Stimulated activated CD8-positive, alpha-beta memory T cell treated with anti-CD3 and anti-CD28 coated beads, Interleukin-7, amount 100 ng/mL, for 24 hours (primary cell): Measurements from ENCODE around the gene KIR2DL1.
"Not testable (repeated sequence)": the region's sequence is repeated elsewhere in the genome, so short reads cannot be mapped to it uniquely, and the experiment has no call there.

Source experiments
- DNase-seq: peaks from one replicate; pipeline ENCODE4 v3.0.0-alpha.2; 2020; ENCODE audit warnings: low read depth

The KIR2DL1 gene

DNA sequence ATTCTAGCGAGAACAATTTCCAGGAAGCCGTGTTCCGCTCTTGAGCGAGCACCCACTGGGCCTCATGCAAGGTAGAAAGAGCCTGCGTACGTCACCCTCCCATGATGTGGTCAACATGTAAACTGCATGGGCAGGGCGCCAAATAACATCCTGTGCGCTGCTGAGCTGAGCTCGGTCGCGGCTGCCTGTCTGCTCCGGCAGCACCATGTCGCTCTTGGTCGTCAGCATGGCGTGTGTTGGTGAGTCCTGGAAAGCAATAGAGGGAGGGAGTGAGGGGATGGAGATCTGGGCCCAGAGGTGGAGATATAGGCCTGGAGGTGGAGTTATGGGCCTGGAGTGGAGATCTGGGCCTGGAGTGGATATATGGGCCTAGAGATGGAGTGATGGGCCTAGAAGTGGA lies at the start of gene KIR2DL1:
Gene KIR2DL1, plus strand, starts transcription at position 148 of the 400 bp plus-strand sequence. Its CDS starts 58 bp downstream, at position 206.
- DNase-seq = not testable (repeated sequence)

DNA sequence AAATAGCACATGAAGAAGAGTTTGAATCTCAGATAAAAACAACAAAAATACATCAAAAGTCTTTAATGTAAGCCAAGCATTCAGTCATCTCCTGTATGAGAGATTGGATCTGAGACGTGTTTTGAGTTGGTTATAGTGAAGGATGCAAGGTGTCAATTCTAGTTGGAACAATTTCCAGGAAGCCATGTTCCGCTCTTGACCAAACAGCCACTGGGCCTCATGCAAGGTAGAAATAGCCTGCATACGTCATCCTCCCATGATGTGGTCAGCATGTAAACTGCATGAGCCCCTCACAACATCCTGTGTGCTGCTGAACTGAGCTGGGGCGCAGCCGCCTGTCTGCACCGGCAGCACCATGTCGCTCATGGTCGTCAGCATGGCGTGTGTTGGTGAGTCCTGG lies 45.5 kb upstream of the KIR2DL1 start, which contains the start of gene KIR3DL3:
Gene KIR3DL3, plus strand, starts transcription at position 301 of the 400 bp plus-strand sequence. Its CDS starts 55 bp downstream, at position 356.
- DNase-seq = no peak

DNA sequence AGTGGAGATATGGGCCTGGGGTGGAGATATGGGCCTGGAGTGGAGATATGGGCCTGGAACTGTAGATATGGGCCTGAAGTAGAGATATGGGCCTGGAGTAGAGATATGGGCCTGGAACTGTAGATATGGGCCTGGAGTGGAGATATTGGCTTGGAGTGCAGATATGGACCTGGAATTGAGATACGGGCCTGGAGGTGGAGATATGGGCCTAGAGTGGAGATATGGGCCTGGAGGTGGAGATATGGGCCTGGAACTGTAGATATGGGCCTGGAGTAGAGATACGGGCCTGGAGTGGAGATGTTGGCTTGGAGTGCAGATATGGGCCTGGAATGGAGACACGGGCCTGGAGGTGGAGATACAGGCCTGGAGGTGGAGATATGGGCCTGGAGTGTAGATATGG lies 44.9 kb upstream of the KIR2DL1 start:
- no peak for DNase-seq

DNA sequence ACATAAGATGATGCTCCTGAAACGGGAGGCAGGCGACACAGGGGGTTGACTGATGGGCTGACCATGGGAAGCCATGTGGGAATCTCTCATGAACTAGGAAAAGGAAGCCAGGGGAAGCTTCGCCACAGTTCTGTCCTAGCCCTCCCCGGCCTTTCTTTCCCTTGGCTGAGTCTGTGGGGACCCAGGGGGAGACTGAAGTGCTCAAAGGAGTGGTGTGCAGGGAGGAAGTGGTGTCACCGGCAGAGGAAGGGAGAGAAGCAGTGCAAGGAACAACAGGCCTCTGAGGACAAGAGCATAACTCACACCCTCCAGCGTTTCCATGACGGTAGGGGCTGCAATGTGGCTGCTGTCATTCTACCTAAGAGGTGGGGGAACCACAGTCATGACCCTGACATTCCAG lies 44.3 kb upstream of the KIR2DL1 start:
- DNase-seq = no peak

DNA sequence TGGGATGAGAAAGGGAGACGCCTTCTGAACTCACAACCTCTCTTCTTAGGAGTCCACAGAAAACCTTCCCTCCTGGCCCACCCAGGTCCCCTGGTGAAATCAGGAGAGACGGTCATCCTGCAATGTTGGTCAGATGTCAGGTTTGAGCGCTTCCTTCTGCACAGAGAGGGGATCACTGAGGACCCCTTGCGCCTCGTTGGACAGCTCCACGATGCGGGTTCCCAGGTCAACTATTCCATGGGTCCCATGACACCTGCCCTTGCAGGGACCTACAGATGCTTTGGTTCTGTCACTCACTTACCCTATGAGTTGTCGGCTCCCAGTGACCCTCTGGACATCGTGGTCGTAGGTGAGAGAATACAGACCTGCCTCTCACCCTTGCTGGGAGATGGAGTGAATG lies 42.0 kb upstream of the KIR2DL1 start:
- no peak for DNase-seq

DNA sequence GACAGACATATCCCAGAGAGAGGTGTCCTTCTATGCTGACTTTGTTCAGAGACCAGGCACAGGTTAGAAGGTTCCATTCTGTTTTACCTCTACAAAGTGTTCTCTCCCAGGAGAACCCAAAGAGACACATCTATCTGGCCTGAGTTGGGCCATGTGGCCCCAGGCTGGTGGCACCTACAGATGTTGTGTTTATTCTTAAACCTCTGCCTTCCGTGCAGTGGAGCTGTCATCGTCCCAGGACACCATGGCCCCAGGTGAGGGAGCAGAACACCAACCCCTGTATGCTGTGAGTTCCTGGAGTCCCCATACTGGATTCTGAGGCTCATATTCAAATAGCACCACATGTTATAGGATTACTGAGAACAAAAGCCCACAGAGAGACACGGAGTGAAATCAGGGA lies 41.4 kb upstream of the KIR2DL1 start:
- DNase-seq = no peak

DNA sequence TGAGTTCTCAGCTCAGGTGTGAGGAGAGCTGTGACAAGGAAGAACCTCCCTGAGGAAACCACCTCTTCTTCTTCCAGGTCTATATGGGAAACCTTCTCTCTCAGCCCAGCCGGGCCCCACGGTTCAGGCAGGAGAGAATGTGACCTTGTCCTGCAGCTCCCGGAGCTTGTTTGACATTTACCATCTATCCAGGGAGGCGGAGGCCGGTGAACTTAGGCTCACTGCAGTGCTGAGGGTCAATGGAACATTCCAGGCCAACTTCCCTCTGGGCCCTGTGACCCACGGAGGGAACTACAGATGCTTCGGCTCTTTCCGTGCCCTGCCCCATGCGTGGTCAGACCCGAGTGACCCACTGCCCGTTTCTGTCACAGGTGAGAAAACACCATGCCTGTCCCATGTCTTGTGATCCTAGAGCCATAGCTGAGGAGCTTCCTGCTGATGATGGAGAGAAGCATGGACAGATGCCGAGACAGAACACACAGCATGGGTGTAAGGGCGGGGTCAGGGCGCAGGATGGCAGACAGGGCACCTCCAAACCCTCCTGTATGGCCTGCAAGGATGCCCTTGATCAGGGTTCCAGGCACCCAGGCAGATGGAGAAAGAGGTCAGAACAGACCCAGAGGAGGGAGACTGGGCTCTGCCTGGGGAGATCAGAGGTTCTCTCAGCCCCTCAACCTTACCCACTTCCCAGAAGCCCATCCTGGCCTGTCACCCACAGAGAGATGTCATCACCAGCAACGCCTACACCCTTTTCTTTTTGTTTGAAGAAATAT lies 40.0 kb upstream of the KIR2DL1 start:
- no peak for DNase-seq

DNA sequence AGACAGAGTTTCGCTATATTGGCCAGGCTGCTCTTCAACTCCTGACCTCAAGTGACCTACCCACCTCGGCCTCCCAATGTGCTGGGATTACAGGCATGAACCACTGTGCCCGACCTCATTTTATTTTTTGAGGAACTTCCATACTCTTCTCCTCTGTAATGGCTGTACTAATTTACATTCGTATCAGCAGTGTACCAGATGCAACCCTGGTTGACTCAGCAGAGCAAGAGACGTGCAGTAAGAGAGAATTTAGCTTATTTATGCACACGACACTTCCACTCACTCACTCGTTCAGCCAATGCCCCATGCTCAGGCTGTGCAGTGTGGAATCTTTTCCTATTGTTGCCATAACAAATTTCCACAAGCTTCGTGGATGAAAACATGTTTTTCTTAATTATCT lies 38.4 kb upstream of the KIR2DL1 start:
- DNase-seq = no peak

DNA sequence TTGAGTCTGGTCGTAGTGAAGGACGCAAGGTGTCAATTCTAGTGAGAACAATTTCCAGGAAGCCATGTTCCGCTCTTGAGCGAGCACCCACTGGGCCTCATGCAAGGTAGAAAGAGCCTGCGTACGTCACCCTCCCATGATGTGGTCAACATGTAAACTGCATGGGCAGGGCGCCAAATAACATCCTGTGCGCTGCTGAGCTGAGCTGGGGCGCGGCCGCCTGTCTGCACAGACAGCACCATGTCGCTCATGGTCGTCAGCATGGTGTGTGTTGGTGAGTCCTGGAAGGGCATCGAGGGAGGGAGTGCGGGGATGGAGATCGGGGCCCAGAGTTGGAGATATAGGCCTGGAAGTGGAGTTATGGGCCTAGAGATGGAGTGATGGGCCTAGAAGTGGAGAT lies 31.3 kb upstream of the KIR2DL1 start, which contains the start of gene KIR2DL3:
Gene KIR2DL3, plus strand, starts transcription at position 208 of the 400 bp plus-strand sequence. Its CDS starts 33 bp downstream, at position 241.
- DNase-seq = not testable (repeated sequence)

DNA sequence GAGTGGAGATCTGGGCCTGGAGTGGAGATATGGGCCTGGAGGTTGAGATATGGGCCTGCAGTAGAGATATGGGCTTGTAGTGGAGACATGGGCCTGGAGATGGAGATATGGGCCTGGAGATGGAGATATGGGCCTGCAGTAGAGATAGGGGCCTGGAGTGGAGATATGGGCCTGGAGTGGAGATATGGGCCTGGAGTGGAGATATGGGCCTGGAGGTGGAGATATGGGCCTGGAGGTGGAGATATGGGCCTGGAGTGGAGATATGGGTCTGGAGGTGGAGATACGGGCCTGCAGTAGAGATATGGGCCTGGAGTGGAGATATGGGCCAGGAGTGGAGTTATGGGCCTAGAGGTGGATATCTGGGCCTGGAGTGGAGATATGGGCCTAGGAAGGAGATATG lies 30.9 kb upstream of the KIR2DL1 start:
- no peak for DNase-seq

DNA sequence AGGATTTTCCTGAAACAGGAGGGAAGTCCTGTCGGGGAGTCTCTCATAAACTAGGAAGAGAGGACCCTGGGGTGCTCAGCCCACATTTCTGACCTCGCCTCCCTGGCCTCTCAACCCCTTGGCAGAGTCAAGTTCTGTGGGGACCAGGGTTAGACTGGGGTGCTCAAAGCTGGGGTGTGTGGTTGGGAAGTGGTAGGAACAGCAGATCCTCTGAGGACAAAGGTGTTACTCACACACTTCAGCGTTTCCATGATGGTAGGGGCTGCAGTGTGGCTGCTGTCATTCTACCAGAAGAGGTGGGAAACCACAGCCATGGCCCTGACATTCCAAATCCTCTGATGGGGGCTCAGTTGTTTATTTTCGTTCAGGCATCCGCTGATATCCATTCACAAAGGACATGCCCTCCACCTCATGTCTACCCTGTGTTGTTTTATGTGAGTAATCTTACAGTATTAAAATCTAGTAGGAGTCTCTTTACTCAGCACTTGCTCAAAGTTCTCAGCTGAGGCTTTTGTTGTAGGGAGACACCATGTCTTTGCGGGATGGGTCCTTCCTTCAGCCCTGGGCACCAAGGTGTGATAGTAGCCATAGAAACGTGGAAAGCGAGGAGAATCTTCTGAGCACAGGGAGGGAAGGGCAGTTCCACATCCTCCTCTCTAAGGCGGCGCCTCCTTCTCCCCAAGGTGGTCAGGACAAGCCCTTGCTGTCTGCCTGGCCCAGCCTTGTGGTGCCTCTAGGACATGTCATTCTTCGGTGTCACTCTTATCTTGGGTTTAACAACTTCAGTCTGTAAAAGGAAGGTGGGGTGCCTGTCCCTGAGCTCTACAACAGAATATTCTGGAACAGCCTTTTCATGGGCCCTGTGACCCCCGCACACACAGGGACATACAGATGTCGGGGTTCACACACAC lies 29.8 kb upstream of the KIR2DL1 start:
- no peak for DNase-seq

DNA sequence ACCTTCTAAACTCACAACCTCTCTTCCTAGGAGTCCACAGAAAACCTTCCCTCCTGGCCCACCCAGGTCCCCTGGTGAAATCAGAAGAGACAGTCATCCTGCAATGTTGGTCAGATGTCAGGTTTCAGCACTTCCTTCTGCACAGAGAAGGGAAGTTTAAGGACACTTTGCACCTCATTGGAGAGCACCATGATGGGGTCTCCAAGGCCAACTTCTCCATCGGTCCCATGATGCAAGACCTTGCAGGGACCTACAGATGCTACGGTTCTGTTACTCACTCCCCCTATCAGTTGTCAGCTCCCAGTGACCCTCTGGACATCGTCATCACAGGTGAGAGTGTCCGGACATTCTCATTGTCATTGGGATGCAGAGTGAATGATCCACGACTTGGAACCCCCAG lies 27.6 kb upstream of the KIR2DL1 start:
- DNase-seq = not testable (repeated sequence)

DNA sequence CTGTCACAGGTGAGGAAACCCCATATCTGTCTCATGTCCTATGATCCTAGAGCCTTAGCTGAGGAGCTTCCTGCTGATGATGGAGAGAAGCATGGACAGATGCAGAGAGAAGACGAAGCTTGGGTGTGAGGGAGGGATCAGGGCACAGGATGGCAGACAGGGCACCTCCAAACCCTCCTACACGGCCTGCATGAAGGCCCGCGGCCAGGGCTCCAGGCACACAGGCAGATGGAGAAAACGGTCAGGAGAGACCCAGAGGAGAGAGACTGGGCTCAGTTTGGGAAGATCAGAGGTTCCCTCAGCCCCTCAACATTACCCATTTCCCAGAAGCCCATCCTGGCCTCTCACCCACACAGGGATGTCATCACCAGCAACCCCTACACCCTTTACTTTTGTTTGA lies 25.5 kb upstream of the KIR2DL1 start:
- DNase-seq = not testable (repeated sequence)

DNA sequence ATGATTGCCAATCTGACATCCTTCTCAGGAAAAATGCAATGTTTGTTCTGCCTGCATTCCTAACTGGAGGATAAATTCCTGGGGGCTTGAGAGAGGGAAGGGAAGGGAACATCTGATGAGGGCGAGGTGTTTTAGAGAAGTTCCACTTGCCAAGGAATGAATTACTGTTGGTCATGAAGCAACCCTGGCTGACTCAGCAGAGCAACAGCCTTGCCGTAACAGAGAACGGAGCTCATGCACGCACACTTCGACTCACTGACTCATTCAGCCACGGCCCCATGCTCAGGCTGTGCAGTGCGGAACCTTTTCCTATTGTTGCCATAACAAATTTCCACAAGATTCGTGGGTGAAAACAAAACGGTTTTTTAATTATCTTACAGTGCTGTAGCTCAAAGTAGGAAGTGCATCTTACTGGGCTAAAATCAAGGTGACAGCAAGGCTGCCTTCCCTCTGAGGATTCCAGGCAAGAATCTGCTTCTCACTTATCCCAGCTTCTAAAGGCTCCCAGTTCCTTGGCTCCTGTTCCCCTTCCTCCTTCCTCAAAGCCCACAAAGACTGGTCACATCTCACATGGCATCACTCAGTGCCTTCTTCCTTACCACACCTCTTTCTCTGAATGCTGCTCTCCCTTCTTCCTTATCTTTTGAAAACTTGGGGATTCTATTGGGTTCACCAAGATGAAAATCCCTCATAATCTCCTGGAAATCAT lies 21.8 kb upstream of the KIR2DL1 start:
- not testable (repeated sequence) for DNase-seq

DNA sequence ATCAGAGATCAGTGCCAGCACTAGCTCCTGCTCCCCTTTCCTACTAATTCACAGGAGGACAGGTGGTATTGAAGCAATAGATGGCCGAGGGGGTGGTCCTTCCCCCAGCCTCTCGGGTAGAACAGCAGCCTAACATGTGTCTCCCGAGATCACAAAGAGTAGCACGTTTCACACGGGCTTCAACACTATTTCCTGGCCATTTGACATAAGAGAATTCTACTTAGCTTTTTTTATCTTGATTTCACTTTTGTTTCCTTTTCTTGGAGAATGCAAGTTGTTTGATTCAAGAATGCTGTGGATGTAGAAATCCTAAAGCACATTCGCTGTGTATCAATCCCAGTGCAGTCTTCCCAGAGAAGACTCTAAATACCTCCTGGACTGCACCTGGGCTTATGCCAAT lies 19.3 kb upstream of the KIR2DL1 start:
- not testable (repeated sequence) for DNase-seq

DNA sequence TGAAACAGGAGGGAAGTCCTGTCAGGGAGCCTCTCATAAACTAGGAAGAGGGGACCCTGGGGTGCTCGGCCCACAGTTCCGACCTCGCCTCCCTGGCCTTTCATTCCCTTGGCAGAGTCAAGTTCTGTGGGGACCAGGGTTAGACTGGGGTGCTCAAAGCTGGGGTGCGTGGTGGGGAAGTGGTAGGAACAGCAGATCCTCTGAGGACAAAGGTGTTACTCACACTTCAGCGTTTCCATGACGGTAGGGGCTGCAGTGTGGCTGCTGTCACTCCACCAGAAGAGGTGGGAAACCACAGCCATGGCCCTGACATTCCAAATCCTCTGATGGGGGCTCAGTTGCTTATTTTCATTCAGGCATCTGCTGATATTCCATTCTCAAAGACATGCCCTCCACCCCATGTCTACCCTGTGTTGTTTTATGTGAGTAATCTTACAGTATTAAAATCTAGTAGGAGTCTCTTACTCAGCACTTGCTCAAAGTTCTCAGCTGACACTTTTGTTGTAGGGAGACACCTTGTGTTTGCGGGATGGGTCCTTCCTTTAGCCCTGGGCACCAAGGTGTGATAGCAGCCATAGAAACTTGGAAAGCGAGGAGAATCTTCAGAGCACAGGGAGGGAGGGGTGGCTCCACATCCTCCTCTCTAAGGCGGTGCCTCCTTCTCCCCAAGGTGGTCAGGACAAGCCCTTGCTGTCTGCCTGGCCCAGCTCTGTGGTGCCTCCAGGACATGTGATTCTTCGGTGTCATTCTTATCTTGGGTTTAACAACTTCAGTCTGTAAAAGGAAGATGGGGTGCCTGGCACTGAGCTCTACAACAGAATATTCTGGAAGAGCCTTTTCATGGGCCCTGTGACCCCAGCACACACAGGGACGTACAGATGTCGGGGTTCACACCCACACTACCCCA lies 13.1 kb upstream of the KIR2DL1 start:
- not testable (repeated sequence) for DNase-seq

DNA sequence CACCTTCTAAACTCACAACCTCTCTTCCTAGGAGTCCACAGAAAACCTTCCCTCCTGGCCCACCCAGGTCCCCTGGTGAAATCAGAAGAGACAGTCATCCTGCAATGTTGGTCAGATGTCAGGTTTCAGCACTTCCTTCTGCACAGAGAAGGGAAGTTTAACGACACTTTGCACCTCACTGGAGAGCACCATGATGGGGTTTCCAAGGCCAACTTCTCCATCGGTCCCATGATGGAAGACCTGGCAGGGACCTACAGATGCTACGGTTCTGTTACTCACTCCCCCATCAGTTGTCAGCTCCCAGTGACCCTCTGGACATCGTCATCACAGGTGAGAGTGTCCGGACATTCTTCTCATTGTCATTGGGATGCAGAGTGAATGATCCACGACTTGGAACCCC lies 11.0 kb upstream of the KIR2DL1 start:
- not testable (repeated sequence) for DNase-seq

DNA sequence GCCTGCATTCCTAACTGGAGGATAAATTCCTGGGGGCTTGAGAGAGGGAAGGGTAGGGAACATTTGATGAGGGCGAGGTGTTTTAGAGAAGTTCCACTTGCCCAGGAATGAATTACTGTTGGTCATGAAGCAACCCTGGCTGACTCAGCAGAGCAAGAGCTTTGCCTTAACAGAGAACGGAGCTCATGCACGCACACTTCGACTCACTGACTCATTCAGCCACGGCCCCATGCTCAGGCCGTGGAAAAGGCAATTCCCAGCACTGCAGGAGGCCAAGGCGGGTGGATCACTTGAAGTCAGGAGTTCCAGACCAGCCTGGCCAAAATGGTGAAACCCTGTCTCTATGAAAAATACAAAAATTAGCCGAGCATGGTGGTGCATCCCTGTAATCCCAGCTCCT lies 5.4 kb upstream of the KIR2DL1 start:
- DNase-seq = not testable (repeated sequence)

DNA sequence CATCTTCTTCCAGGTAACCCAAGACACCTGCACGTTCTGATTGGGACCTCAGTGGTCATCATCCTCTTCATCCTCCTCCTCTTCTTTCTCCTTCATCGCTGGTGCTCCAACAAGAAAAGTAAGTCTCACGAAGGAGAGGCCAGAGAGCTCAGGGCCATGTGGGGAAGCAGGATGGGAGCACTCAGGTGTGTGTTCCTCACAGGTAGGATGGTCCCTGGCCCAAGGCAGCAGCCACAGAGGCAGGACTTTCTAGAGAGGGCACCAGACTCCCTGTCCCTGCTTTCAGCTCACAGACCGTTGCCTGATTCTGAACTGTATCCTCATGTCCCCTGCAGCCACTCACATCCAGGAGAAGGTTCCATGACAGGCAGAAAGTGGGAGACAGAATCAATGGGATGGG lies 3.1 kb upstream of the KIR2DL1 start:
- not testable (repeated sequence) for DNase-seq

DNA sequence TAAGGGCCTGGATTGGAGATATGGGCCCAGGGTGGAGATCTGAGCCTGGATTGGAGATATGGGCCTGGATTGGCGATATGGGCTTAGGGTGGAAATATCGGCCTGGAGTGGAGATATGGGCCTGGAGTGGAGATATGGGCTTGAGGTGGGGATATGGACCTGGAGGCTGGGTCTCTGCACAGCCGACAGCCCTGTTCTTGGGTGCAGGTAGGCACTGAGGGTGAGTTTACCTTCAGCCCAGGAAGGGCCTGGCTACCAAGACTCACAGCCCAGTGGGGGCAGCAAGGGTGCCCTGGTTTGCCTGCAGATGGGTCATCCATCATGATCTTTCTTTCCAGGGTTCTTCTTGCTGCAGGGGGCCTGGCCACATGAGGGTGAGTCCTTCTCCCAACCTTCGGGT lies 918 bp downstream of the KIR2DL1 start:
- not testable (repeated sequence) for DNase-seq
